WERI-Rb-1 (cell line): ENCODE data around the gene RNF181.

Source experiments
- DNase-seq: peaks from one replicate; pipeline ENCODE4 v3.0.0-alpha.2; 2020
- H3K27ac ChIP-seq: fragments of 250-450 bp; sonication (Bioruptor Pico); 2 replicates; pipeline ENCODE4 v1.5.1; 2020; ENCODE audit warnings: mild to moderate bottlenecking, moderate library complexity
- H3K27me3 ChIP-seq: fragments of 250-450 bp; sonication (Bioruptor Pico); 2 replicates; pipeline ENCODE4 v1.5.1; 2021; ENCODE audit warnings: mild to moderate bottlenecking, low read depth, moderate library complexity; ENCODE audit not compliant: insufficient read depth, severe bottlenecking
- H3K36me3 ChIP-seq: fragments of 250-450 bp; sonication (Bioruptor Pico); 2 replicates; pipeline ENCODE4 v1.5.1; 2020; ENCODE audit warnings: mild to moderate bottlenecking, moderate library complexity
- H3K4me3 ChIP-seq: 2 replicates; pipeline ENCODE4 v1.5.1; 2011; ENCODE audit warnings: low read depth, mild to moderate bottlenecking, control low read depth, low read length
- H3K9me3 ChIP-seq: fragments of 250-450 bp; sonication (Bioruptor Pico); 2 replicates; pipeline ENCODE4 v1.5.1; 2021; ENCODE audit warnings: mild to moderate bottlenecking, moderate library complexity; ENCODE audit not compliant: severe bottlenecking
- TF ChIP-seq, protein P1 (sequence below): IDR thresholded peaks from 2 replicates; pipeline ENCODE4 v1.5.1; 2011; ENCODE audit warnings: low read depth, mild to moderate bottlenecking, control low read depth, inconsistent platforms, low read length

The RNF181 gene

GRCh38 chr2:85564144-85564563 is 31.4 kb upstream of the RNF181 start:
- H3K27me3 ChIP-seq = no peaks in the 10 kb centered on the region
- no peaks in the 10 kb centered on the region for H3K9me3 ChIP-seq
- TF ChIP-seq, protein P1, sequence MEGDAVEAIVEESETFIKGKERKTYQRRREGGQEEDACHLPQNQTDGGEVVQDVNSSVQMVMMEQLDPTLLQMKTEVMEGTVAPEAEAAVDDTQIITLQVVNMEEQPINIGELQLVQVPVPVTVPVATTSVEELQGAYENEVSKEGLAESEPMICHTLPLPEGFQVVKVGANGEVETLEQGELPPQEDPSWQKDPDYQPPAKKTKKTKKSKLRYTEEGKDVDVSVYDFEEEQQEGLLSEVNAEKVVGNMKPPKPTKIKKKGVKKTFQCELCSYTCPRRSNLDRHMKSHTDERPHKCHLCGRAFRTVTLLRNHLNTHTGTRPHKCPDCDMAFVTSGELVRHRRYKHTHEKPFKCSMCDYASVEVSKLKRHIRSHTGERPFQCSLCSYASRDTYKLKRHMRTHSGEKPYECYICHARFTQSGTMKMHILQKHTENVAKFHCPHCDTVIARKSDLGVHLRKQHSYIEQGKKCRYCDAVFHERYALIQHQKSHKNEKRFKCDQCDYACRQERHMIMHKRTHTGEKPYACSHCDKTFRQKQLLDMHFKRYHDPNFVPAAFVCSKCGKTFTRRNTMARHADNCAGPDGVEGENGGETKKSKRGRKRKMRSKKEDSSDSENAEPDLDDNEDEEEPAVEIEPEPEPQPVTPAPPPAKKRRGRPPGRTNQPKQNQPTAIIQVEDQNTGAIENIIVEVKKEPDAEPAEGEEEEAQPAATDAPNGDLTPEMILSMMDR = no peak
- no peak overlapping the region for H3K27ac ChIP-seq
- DNase-seq = no peak
- peaks cover 3% of the 10 kb centered on the region for H3K36me3 ChIP-seq
- H3K4me3 ChIP-seq = no peak overlapping the region

DNA sequence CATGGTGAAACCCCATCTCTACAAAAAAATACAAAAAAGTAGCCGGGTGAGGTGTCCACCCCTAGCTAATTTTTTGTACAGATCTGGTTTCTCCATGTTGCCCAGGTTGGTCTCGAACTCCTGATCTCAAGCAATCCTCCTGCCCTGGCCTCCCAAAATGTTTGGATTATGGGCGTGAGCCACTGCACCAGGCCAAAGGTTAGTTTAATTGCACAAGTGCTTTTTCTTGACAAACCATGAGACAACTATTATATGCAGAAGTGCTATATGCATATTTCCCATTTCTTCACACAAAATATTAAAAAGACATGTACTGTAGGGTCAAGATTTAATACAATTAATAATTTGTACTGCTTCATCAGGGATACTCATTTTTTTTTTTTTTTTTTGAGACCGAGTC is 29.3 kb upstream of the RNF181 start:
- DNase-seq = no peak
- no peaks in the 10 kb centered on the region; the same call in 1 of the 2 replicates for H3K36me3 ChIP-seq
- no peaks in the 10 kb centered on the region for H3K27me3 ChIP-seq
- H3K9me3 ChIP-seq = no peaks in the 10 kb centered on the region
- TF ChIP-seq, protein P1 = no peak
- no peak overlapping the region for H3K4me3 ChIP-seq
- H3K27ac ChIP-seq = no peak overlapping the region

DNA sequence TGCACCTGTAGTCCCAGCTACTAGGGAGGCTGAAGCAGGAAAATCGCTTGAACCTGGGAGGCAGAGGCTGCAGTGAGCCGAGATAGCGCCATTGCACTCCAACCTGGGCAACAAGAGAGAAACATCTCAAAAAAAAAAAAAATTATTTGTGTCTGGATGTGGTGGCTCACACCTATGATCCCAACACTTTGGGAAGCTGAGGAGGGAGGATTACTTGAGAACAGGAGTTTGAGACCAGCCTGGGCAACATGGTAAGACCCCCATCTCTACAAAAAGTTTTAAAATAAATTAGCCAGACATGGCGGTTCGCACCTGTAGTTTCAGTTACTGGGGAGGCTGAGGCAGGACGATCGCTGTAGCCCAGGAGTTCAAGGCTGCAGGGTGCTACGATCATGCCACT is 19.8 kb upstream of the RNF181 start:
- no peaks in the 10 kb centered on the region for H3K9me3 ChIP-seq
- no peak overlapping the region for H3K27ac ChIP-seq
- no peak overlapping the region for H3K4me3 ChIP-seq
- DNase-seq = no peak
- no peaks in the 10 kb centered on the region for H3K27me3 ChIP-seq
- TF ChIP-seq, protein P1 = no peak
- H3K36me3 ChIP-seq = no peaks in the 10 kb centered on the region

DNA sequence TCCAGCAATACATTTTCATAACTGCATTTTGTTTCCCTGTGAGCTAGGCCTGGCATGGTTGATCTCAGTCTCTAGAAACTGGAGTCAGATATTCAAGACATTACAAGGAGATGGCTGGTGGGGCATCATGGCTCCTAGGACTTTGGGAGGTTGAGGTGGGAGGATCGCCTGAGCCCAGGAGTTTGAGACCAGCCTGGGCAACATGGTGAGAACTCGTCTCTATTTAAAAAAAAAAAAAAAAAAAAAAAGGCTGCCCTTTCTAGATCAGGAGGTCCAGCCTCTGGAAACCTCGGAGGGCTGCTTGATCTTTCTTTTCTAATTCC is 18.5 kb upstream of the RNF181 start:
- no peak overlapping the region for H3K4me3 ChIP-seq
- no peaks in the 10 kb centered on the region for H3K9me3 ChIP-seq
- TF ChIP-seq, protein P1 = no peak
- no peak for DNase-seq
- H3K36me3 ChIP-seq = no peaks in the 10 kb centered on the region
- H3K27ac ChIP-seq = no peak overlapping the region
- no peaks in the 10 kb centered on the region for H3K27me3 ChIP-seq

GRCh38 chr2:85577386-85578242 is 17.9 kb upstream of the RNF181 start, which contains the start of gene VAMP8:
VAMP8 (plus strand) TSS chr2:85577586; CDS start chr2:85577647, 61 bp downstream.
- no peaks in the 10 kb centered on the region for H3K9me3 ChIP-seq
- H3K27ac ChIP-seq = no peak within 1 kb of the TSS
- DNase-seq = no peak
- no peaks in the 10 kb centered on the region for H3K36me3 ChIP-seq
- no peak within 1 kb of the TSS for H3K4me3 ChIP-seq
- H3K27me3 ChIP-seq = no peaks in the 10 kb centered on the region
- TF ChIP-seq, protein P1 = no peak
